ENCODE results near the gene PAGE2B.
"Not testable (repeated sequence)": the region's sequence is repeated elsewhere in the genome, so short reads cannot be mapped to it uniquely, and the experiment has no call there.

- TF ChIP-seq CTCF (IDR thresholded peaks at IDR 0.05; ENCODE audit: insufficient read depth, low read length, poor library complexity, severe bottlenecking); EZH2phosphoT487 (conservative IDR thresholded peaks at IDR 0.05; ENCODE audit: low read length): not testable (repeated sequence)
These were observed 7.7 kb upstream of the PAGE2B start for GRCh38 chrX:55067180-55067579.

All from SU-DHL-6 (cell line).